ENCODE data around the gene C16orf46. TPM values are rescaled to one million over a fixed set of nuclear protein-coding genes. Genes with fewer than 3 reads are reported as not detected.

The C16orf46 gene
- total and polyA plus RNA-seq, 4 donors: 0.08 to 1.4 (median 0.45) TPM

- Histone ChIP-seq H3K9ac (ENCODE audit: low read depth in 1 of 2, low read length in 2 of 2) (no peak overlapping the region), H3K4me3 (ENCODE audit: low read depth in 1 of 3, low read length in 3 of 3) (no peak overlapping the region), H3K9me3 (ENCODE audit: control insufficient read depth in 4 of 4, low read length in 3 of 4) (no peaks in the 10 kb centered on the region), H3K27ac (ENCODE audit: low read depth in 1 of 2, low read length in 2 of 2) (no peak overlapping the region), H3K36me3 (ENCODE audit: control insufficient read depth in 4 of 4, insufficient read depth in 3 of 4, low read depth in 1 of 4, low read length in 3 of 4) (peaks cover 5 to 43% (median 36%) of the 10 kb centered on the region in 4 donors), H3K4me1 (ENCODE audit: control insufficient read depth in 4 of 4, insufficient read depth in 4 of 4, low read length in 3 of 4) (peaks cover 8 to 12% (median 10%) of the 10 kb centered on the region in 4 donors), H3K27me3 (ENCODE audit: control insufficient read depth in 4 of 4, insufficient read depth in 4 of 4, low read length in 3 of 4) (no peaks in the 10 kb centered on the region)
- TF ChIP-seq RAD21 (IDR thresholded peaks at IDR 0.05) (no peak), GABPA (IDR thresholded peaks at IDR 0.05 in 1 of 2, conservative IDR thresholded peaks at IDR 0.05 in 1 of 2) (no peak), YY1 (IDR thresholded peaks at IDR 0.05) (no peak), FOXA2 (IDR thresholded peaks at IDR 0.05) (no peak), EGR1 (IDR thresholded peaks at IDR 0.05; ENCODE audit: low read depth in 2 of 2) (no peak)
- TF ChIP-seq, protein P1, sequence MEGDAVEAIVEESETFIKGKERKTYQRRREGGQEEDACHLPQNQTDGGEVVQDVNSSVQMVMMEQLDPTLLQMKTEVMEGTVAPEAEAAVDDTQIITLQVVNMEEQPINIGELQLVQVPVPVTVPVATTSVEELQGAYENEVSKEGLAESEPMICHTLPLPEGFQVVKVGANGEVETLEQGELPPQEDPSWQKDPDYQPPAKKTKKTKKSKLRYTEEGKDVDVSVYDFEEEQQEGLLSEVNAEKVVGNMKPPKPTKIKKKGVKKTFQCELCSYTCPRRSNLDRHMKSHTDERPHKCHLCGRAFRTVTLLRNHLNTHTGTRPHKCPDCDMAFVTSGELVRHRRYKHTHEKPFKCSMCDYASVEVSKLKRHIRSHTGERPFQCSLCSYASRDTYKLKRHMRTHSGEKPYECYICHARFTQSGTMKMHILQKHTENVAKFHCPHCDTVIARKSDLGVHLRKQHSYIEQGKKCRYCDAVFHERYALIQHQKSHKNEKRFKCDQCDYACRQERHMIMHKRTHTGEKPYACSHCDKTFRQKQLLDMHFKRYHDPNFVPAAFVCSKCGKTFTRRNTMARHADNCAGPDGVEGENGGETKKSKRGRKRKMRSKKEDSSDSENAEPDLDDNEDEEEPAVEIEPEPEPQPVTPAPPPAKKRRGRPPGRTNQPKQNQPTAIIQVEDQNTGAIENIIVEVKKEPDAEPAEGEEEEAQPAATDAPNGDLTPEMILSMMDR (IDR thresholded peaks at IDR 0.05; ENCODE audit: low read depth, low read length, missing input control): no peak
- DNase-seq (ENCODE audit: low spot score): no peak
- WGBS: 96% methylated on average over 5 of the region's 5 CpGs
Measured at GRCh38 chr16:81040842-81041241, 36.2 kb downstream of the C16orf46 start.

- peaks cover 8 to 17% (median 13%) of the 10 kb centered on the region in 4 donors for H3K4me1 ChIP-seq (ENCODE audit: control insufficient read depth in 4 of 4, insufficient read depth in 4 of 4, low read length in 3 of 4)
- H3K27me3 ChIP-seq (ENCODE audit: control insufficient read depth in 4 of 4, insufficient read depth in 4 of 4, low read length in 3 of 4): no peaks in the 10 kb centered on the region
- TF ChIP-seq FOXA2 (IDR thresholded peaks at IDR 0.05) (no peak), NR2F2 (IDR thresholded peaks at IDR 0.05) (no peak), ATF3 (IDR thresholded peaks at IDR 0.05) (no peak), REST (IDR thresholded peaks at IDR 0.05) (no peak), GABPA (IDR thresholded peaks at IDR 0.05 in 1 of 2, conservative IDR thresholded peaks at IDR 0.05 in 1 of 2) (no peak), HNF4G (IDR thresholded peaks at IDR 0.05) (no peak), SP1 (IDR thresholded peaks at IDR 0.05) (no peak), YY1 (IDR thresholded peaks at IDR 0.05) (no peak)
- TF ChIP-seq, protein P2, sequence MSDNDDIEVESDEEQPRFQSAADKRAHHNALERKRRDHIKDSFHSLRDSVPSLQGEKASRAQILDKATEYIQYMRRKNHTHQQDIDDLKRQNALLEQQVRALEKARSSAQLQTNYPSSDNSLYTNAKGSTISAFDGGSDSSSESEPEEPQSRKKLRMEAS (IDR thresholded peaks at IDR 0.05): no peak
- TF ChIP-seq, protein P3, sequence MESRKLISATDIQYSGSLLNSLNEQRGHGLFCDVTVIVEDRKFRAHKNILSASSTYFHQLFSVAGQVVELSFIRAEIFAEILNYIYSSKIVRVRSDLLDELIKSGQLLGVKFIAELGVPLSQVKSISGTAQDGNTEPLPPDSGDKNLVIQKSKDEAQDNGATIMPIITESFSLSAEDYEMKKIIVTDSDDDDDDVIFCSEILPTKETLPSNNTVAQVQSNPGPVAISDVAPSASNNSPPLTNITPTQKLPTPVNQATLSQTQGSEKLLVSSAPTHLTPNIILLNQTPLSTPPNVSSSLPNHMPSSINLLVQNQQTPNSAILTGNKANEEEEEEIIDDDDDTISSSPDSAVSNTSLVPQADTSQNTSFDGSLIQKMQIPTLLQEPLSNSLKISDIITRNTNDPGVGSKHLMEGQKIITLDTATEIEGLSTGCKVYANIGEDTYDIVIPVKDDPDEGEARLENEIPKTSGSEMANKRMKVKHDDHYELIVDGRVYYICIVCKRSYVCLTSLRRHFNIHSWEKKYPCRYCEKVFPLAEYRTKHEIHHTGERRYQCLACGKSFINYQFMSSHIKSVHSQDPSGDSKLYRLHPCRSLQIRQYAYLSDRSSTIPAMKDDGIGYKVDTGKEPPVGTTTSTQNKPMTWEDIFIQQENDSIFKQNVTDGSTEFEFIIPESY (IDR thresholded peaks at IDR 0.05): no peak
- DNase-seq (ENCODE audit: low spot score): no peak
- H3K27ac ChIP-seq (ENCODE audit: low read depth in 1 of 2, low read length in 2 of 2): no peak overlapping the region
- no peak overlapping the region for H3K9ac ChIP-seq (ENCODE audit: low read depth in 1 of 2, low read length in 2 of 2)
- 92% methylated on average over 2 of the region's 2 CpGs for WGBS
- H3K9me3 ChIP-seq (ENCODE audit: control insufficient read depth in 4 of 4, low read length in 3 of 4): no peaks in the 10 kb centered on the region
- H3K36me3 ChIP-seq (ENCODE audit: control insufficient read depth in 4 of 4, insufficient read depth in 3 of 4, low read depth in 1 of 4, low read length in 3 of 4): peaks cover 5 to 39% (median 35%) of the 10 kb centered on the region in 4 donors
- H3K4me3 ChIP-seq (ENCODE audit: low read depth in 1 of 3, low read length in 3 of 3): no peak overlapping the region
Measured at GRCh38 chr16:81040131-81040530, 36.9 kb downstream of the C16orf46 start.

Measured in liver (tissue), 9 donors.